Measurements from ENCODE around the gene FAAH.

The FAAH gene

GRCh38 chr1:46422261-46422871 lies 28.2 kb downstream of the FAAH start:
- peak; percentile 19 for DNase-seq (ENCODE audit: low spot score)

DNA sequence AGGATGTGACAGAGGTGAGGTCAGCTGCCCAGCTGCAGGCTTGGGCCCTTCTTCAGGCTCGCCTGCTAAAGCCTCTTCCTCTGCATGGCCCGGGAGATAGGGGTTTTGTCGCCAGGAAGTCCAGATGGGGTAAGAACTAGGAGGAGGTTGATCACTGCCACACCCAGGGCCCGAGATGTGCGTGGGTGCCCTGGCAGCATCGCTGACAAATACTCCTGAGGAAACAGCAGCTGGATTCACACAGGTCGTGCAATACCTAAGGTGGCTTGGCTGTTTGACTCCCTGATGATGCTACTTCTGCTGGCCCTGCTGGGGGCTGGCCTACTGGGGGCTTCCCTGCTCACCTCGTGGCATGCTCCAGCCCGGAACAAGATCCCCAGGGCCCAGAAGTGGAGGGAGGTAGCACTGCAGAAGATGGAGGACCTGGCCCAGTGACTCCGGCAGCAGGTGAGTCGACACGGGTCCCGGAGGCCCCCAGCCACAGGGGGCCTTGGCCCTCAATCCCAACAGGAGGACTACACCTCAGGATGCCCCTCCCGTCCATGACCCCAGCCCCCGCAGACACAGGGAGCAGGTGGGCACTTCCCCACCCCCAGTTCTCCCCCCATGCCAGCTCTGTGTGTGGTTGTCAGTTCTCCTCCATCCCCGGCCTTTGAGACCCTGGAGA lies 29.6 kb downstream of the FAAH start:
- no peak for DNase-seq (ENCODE audit: low spot score)

DNA sequence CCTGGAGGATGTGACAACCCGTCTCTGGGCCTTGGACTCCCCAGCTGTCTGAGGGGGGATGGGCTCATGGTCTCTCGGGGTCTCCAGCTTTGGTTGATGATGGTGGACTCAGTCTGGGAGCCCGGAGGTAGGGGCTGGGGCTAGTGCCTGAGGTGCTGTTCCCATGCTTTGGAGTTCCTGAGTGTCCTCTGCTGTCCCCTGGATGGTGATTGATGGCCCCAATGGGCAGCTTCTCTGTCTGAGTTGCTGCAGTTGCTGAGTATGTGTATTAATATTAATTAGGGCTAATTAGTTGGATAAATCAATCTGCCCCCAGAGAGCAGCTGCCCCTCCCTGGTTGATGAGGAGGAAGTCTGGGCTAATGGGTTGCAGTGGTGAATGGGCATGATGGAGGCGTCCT lies 30.6 kb downstream of the FAAH start:
- no peak for DNase-seq (ENCODE audit: low spot score)

- no peak for DNase-seq (ENCODE audit: low spot score)
Observed at GRCh38 chr1:46425726-46426125, 31.6 kb downstream of the FAAH start.

DNA sequence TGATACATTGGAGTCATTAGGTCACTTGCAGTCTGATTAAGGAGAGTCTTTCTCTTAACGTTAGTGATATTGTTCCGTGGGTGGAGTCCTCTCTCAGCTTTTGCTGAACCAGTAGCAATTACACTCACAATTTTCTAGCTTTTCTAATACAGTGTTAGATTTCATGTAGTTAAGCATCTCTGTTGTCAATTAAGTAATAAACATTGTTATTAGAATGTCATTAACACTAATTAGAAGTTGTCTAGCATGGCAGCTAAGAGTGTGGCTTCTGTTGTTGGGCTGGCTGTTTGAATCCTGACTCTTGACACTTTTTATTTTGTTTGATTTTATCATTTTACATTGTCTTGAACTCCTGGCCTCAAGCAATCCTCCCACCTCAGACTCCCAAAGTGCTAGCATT lies 33.4 kb downstream of the FAAH start:
- no peak for DNase-seq (ENCODE audit: low spot score)

DNA sequence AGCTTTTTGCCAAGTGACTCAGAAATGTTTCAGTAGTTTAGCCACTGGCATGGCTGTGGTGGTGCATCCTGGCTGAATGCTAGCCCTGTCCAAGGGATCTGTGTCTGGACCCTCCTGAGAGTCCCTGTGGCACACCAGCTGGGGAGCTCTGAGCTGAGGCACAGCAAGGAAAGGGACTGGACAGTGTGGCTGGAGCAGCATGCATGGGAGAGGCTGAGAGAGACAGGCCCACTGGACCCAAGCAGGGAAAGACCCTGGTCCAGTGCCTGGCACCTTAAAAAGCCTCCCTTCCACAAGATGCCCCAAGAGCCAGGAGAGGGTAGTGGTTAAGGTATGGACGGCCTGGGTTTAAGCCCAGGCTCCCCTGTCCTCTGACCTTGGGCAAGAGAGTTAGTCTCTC lies 35.3 kb downstream of the FAAH start:
- DNase-seq (ENCODE audit: low spot score): no peak

DNA sequence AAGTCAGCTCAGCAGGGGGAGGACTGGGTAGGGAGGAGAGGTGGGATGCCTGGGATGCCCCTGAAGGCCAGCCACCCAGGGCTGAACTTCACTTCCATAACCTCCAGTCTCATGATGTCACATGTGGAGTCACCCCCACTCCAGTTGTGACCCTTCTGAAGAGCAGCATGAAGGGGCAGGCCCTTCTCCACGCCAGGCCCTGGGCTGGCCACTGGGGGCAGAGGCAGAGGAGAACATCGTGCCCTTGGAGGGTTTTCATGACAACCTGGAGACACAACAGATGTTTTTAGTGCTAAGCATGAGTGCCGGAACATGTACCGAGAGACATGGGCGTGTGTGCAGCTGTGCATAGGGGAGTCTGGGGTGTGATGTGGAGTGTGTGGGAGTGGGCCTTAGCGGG lies 37.6 kb downstream of the FAAH start:
- no peak for DNase-seq (ENCODE audit: low spot score)

DNA sequence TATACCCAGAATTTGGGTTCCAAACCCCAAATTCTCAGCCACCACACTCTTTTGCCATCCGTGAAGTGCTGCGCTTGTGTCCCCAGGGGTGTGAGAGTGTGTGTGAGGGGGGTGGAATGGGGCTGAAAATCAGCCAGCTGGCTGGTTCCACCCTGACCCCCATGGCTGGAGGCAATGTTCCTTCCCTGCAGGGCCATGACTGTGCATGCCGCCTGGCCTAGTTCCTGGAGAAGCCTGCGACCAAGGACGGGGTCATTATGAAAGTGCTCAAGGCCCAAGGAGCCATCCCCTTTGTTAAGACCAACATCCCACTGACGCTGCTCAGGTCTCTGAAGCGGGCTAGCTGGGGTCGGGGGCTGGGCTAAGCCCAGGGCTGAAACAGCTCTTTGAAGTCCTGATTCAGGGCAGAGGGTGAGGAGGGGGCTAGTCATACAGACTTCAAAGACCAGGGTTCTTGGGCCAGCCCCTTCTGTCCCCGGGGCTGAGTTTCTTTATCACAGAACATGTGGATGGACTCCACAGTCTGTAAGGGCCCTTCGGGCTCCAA lies 38.7 kb downstream of the FAAH start:
- no peak for DNase-seq (ENCODE audit: low spot score)

DNA sequence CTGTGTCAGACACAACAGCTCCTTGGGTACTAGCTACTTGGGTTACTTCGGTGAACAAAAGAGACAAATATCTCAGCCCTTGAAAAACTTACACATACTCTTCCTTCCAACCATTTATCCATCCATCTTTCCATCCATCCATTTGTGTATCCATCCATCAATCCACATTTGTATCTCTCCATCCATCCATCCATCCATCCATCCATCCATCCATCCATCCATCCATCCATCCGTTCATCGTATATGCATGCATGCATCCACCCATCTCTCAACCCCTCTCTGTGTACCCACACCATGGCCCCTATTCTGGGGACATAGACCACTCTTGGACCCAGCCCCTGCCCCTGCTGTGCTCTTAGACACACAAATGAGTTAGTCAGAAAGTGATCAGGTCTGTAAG lies 40.2 kb downstream of the FAAH start:
- DNase-seq (ENCODE audit: low spot score): no peak

DNA sequence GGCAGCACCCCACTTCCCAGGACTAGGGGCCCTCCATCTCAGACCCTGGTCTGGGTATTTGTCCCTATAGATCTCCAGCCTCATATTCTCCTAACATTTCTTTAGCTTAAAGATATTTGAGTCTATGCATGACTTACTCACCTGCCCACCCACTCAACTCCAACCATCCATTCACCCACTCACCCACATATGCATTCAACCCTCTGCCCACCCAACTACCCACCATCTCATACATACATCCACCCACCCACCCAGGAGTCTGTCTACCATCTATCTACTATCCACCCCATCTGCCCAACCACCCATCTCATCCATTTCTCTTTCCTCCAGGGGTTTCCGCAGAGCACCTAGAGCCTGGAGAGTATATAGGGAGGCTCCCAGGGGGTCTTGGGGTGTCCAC lies 42.7 kb downstream of the FAAH start:
- no peak for DNase-seq (ENCODE audit: low spot score)

GRCh38 chr1:46437723-46438122 lies 43.6 kb downstream of the FAAH start:
- no peak for DNase-seq (ENCODE audit: low spot score)

GRCh38 chr1:46438346-46438745 lies 44.2 kb downstream of the FAAH start:
- DNase-seq (ENCODE audit: low spot score): no peak

GRCh38 chr1:46440478-46440877 lies 46.4 kb downstream of the FAAH start:
- no peak for DNase-seq (ENCODE audit: low spot score)

- DNase-seq (ENCODE audit: low spot score): peak; percentile 67
Observed at GRCh38 chr1:46442317-46443161, 48.4 kb downstream of the FAAH start.

- no peak for DNase-seq (ENCODE audit: low spot score)
Observed at GRCh38 chr1:46444466-46444865, 50.3 kb downstream of the FAAH start.

- no peak for DNase-seq (ENCODE audit: low spot score)
Observed at GRCh38 chr1:46445773-46446256, 51.7 kb downstream of the FAAH start.

- DNase-seq (ENCODE audit: low spot score): peak; percentile 69
Observed at GRCh38 chr1:46446646-46447498, 52.8 kb downstream of the FAAH start.

DNA sequence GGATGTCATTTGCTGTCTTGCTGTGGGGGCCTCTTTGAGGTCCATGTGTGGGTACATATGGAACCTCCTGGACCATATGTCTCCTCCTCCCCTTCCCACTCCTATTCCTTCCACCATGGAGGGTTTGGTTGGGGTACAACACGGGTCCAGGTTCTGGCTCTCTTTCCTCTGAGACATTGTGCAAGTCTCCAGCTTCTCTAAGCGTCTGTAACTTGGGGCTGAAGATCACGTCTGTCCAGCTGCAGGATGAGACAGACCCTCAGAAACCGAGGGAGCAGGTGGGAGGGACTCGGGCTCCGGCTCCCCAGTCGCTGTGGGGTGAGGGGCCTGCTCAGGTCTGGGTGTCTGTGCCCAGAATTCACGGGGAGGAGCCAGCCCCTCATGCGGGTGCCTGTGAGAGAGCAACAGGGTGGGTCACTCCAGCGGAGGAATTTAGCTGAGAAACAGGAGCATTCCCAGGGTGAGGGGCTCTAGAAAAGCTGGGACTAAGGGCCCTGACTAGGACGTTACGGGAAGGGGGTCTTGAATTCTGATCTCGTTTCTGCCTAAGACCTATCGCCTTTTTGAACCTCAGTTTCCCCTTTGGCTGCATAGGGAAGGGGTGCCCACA lies 53.5 kb downstream of the FAAH start:
- DNase-seq (ENCODE audit: low spot score): no peak

- DNase-seq (ENCODE audit: low spot score): no peak
Observed at GRCh38 chr1:46448109-46448911, 54.2 kb downstream of the FAAH start.
